HUDEP-2 (cell line): Measurements from ENCODE around the gene GRAP2.
A peak's percentile ranks its signal among the peaks of the same experiment; 100 is the strongest.

Source experiments
- DNase-seq, 76 experiments: peaks; one replicate each; lab custom pipeline; 2025; ENCODE audit not compliant: unreplicated experiment in 76 of 76; lab: John Stamatoyannopoulos, UW

GRAP2 gene

GRCh38 chr22:39920134-39920743, 19.4 kb downstream of the GRAP2 start:
- DNase-seq = peak in 74 of 76 experiments; percentile 26 to 97 (median 75)

- no peak for DNase-seq
Measured at GRCh38 chr22:39923696-39924095, 22.8 kb downstream of the GRAP2 start.

GRCh38 chr22:39924286-39924685, 23.4 kb downstream of the GRAP2 start:
- no peak for DNase-seq

- no peak for DNase-seq
Measured at GRCh38 chr22:39925273-39925672, 24.4 kb downstream of the GRAP2 start.

GRCh38 chr22:39925909-39926679, 25.2 kb downstream of the GRAP2 start:
- no peak for DNase-seq

- DNase-seq = no peak
Measured at GRCh38 chr22:39926753-39927152, 25.9 kb downstream of the GRAP2 start.

GRCh38 chr22:39927544-39927943, 26.7 kb downstream of the GRAP2 start:
- no peak for DNase-seq

GRCh38 chr22:39928536-39929520, 27.9 kb downstream of the GRAP2 start:
- no peak for DNase-seq

- DNase-seq = no peak
Measured at GRCh38 chr22:39931251-39931650, 30.4 kb downstream of the GRAP2 start.

- no peak for DNase-seq
Measured at GRCh38 chr22:39932166-39932565, 31.3 kb downstream of the GRAP2 start.

GRCh38 chr22:39932918-39933649, 32.2 kb downstream of the GRAP2 start:
- peak in 62 of 76 experiments; percentile 15 to 74 (median 49) for DNase-seq

- DNase-seq = no peak
Measured at GRCh38 chr22:39933741-39934140, 32.9 kb downstream of the GRAP2 start.

- DNase-seq = no peak
Measured at GRCh38 chr22:39935116-39935515, 34.2 kb downstream of the GRAP2 start.

GRCh38 chr22:39935612-39936011, 34.7 kb downstream of the GRAP2 start:
- DNase-seq = no peak

- DNase-seq = no peak
Measured at GRCh38 chr22:39936523-39937145, 35.8 kb downstream of the GRAP2 start.

- no peak for DNase-seq
Measured at GRCh38 chr22:39937906-39938305, 37.0 kb downstream of the GRAP2 start.

GRCh38 chr22:39938509-39939111, 37.7 kb downstream of the GRAP2 start:
- DNase-seq = no peak

GRCh38 chr22:39939830-39940229, 38.9 kb downstream of the GRAP2 start:
- no peak for DNase-seq

- peak in 1 of 76 experiments; percentile 10 for DNase-seq
Measured at GRCh38 chr22:39940757-39941305, 39.9 kb downstream of the GRAP2 start.
